Urothelium cell line (cell line): ENCODE measurements around the gene CHST14.
"Not testable (repeated sequence)": the region's sequence is repeated elsewhere in the genome, so short reads cannot be mapped to it uniquely, and the experiment has no call there.

Experiments used
- DNase-seq: peaks from one replicate; pipeline ENCODE4 v3.0.0; 2011; ENCODE audit warnings: low spot score, mixed read lengths
- FAIRE-seq: peaks from 2 replicates; lab custom pipeline; 2011; peaks lifted over from hg19 to GRCh38; lab: Jason Lieb, UNC

Gene CHST14

GRCh38 chr15:40440743-40441564, 29.8 kb upstream of the CHST14 start, which contains the start of gene BAHD1:
BAHD1 (plus strand) TSS chr15:40440953; CDS start chr15:40458465, 17,512 bp downstream.
- no peak for FAIRE-seq
- peak; percentile 100 for DNase-seq

DNA sequence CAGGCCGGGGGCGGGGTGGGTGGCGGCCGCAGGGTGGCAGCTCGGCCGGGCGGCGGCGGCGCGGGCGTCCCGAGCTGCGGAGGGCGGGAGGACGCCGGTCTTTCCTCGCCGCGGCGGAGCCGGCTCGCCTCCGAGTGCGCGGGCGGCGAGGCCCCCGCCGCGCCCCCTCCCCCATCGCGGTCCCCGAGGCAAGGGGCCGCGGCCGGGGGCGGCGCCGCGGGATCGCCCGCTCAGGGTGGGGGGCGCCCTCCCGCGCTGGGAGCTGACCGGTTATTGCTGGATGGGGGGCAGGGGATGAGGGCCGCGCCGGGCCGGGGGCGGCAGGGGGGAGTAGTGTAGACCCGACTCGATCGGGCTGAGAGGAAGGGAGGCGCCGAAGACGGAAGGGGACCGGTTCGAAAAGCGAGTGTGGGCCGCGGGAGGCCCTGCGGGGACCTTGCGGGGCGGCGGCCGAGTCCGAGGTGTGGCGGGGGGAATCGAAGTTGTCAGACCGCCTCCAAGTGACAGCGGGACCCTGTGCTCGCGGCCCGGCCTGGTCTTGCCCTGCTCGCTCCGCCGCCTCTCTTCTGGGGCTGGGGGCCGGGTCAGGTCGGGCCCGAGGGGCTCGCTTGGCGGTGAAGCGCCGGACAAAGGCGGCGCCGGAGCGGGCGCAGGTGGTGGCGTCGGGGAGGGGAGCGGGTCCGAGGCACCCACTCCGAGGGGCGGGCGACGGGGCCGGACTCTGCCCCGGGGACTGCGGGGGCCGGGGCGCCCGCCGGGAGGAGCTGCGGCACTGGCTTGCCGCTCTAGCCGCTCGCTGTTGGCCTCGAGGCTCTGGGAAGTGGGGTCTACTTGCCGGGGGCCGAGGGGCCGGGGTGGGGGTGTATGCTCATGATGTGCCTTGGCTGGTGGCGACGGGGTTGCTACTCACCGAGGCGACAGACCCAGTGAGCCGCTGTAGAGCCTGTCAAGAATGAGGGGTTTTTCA, 28.9 kb upstream of the CHST14 start:
- no peak for FAIRE-seq
- DNase-seq = peak; percentile 35

GRCh38 chr15:40443255-40443654, 27.5 kb upstream of the CHST14 start:
- DNase-seq (no peak), FAIRE-seq (no peak)

DNA sequence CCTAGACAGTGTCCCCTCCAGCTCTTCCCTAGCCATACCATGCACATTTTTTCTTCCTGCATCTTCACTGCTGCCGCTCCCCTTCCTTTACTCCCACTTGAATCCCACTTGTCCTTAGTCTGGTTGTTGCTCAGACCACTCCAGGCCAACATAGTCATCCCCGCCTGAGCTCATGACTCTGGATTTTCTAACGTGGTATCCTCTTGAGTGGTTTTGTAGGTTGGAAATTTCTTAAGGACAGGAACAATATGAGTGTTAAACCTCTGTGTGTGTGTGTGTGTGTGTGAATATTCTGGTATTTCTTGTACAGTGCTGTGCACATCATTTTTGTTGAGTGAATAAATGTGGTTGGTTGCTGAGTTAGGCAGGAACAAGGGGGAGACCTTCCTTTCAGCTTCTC, 26.9 kb upstream of the CHST14 start:
- DNase-seq = no peak
- FAIRE-seq = peak; percentile 37

- no peak for FAIRE-seq
- DNase-seq = no peak
Measured at GRCh38 chr15:40444736-40445135, 26.0 kb upstream of the CHST14 start.

GRCh38 chr15:40445421-40445922, 25.3 kb upstream of the CHST14 start:
- no peak for FAIRE-seq
- DNase-seq = no peak

GRCh38 chr15:40446144-40446543, 24.6 kb upstream of the CHST14 start:
- no peak for FAIRE-seq
- DNase-seq = no peak

DNA sequence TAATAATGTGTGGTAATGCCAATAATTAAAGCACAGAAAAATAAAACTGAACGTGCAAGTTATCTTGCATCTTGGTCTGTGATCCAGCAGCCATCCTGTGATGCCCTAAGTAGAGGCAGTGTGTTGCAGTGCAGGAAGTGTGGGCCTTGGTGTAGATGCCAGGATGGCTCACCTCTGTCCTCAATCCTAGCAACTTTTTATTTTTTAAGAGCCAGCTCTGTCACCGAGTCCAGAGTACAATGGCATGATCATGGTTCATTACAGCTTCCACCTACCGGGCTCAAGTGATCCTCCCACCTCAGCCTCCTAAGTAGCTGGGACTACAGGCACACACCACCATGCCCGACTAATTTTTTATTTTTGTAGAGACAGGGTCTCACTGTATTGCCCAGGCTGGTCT, 22.4 kb upstream of the CHST14 start:
- FAIRE-seq (no peak), DNase-seq (no peak)

GRCh38 chr15:40449275-40449674, 21.5 kb upstream of the CHST14 start:
- FAIRE-seq (peak; percentile 55), DNase-seq (no peak)

DNA sequence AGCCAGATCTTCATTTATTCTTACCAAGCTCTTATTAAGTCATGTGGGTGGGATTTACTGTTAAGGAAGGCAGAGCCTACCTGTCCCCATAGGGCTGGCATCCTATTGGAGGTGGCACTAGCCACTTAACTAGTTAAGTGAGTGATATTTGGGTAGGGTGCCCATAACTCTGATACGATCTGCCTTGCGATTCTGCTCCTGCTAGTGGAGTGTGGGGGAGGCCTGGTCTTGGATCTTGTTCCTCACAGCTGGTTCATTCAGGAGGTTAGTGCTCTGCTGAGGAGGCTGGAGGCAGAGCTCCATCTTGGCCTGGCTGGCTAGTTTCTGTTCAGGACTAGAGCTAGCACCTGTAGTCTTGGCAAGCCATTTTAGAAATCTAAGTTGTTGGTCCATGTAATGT, 20.7 kb upstream of the CHST14 start:
- DNase-seq (no peak), FAIRE-seq (no peak)

GRCh38 chr15:40451527-40452158, 19.1 kb upstream of the CHST14 start:
- no peak for FAIRE-seq

GRCh38 chr15:40452296-40453090, 18.3 kb upstream of the CHST14 start:
- DNase-seq = no peak
- no peak for FAIRE-seq

More at GRCh38 chr15:40451527-40452158, 19.1 kb upstream of the CHST14 start:
- no peak for DNase-seq

GRCh38 chr15:40453941-40454340, 16.8 kb upstream of the CHST14 start:
- not testable (repeated sequence) for DNase-seq

DNA sequence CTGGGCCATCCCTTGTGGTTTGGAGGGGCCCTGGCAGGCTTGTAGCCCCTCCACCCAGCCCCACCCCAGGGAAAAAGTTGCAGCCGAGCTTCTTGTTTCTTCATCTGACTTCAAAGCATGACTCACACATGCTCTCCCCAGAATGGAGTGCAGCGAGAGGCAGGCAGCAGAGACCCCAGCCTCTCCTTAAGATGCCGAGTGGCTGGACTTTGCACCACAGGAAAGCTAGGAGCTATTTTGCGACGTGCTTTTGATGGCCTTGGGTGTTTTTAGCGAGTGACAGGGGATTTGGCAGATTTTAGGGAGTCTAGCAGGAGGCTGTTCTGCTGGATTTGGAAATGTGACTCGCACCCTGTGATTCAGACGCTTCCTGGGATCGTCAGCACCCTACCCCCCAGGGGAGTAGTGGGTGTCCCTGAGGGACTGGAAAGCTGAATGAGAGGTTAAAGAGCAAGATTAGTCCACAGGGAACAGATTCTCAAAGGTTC, 15.8 kb upstream of the CHST14 start:
- DNase-seq (peak; percentile 32), FAIRE-seq (no peak)

More at GRCh38 chr15:40453941-40454340, 16.8 kb upstream of the CHST14 start:
- FAIRE-seq = not testable (repeated sequence)

GRCh38 chr15:40456299-40456712, 14.5 kb upstream of the CHST14 start:
- no peak for DNase-seq
- FAIRE-seq = no peak

DNA sequence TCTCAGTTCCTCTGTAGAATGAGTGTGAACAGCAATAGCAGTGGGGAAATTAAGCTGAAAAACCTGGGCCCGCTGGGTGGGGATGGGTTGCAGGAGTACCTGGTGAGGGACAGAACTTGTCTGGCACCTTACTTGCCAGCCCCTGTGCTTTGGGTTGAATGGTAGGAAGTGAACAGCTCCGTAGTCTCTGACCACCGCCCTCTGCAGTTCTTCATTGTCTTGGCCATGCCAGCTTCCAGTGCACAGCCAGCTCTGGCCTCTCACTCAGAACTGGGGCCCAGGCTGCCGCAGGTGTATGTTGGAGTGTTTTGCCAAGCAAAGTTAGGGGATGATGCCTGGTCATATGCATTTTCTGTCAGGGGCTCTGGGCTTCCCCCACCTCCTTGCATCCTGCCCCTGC, 14.0 kb upstream of the CHST14 start:
- FAIRE-seq = no peak
- no peak for DNase-seq

- no peak for DNase-seq
- FAIRE-seq = no peak
Measured at GRCh38 chr15:40458495-40459371, 12.1 kb upstream of the CHST14 start.

DNA sequence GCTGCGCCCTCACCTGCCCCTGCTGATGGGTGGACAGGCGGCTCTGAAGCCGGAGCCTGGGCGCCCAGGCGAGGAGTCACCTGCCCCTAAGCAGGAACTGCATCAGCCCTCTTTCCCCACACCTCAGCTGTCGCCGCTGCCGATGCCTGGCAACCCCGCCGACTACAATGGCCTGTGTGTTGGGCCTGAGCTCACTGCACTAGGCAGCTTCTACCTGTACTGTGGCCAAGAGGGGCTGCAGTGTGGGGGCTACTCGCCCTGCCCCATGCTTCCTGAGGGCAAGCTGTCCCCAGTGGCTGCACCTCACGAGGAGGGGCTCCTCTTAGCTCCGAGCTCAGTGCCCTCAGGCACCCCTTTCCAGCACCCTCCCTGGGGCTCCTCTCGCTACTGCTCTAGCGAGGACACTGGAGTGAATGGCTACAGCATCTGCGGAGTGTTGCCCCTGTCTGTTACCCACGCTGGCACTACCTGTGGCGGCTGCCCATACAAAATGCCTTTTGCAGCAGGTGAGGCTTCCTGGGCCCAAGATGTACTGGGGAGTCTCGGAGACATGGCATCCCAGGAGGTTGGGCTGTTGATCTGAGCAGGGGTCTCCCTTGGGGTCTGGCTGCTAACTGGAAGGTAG, 11.3 kb upstream of the CHST14 start:
- DNase-seq (no peak), FAIRE-seq (no peak)
